Keratinocyte (primary cell): ENCODE measurements around the gene CA12. TPM values are rescaled to one million over a fixed set of nuclear protein-coding genes. Genes with fewer than 3 reads are reported as not detected.
A peak's percentile ranks its signal among the peaks of the same experiment; 100 is the strongest.

Source experiments
- DNase-seq: peaks from one replicate; pipeline ENCODE4 v3.0.0-alpha.2; 2011; ENCODE audit warnings: low read depth, missing footprints, low spot score
- FAIRE-seq: peaks from 2 replicates; lab custom pipeline; 2011; peaks lifted over from hg19 to GRCh38; lab: Jason Lieb, UNC
- H2AFZ ChIP-seq: 2 replicates; pipeline ENCODE4 v1.6.0; 2012; ENCODE audit warnings: low read length, control low read depth, inconsistent platforms; ENCODE audit not compliant: control insufficient read depth
- H3K27ac ChIP-seq: 2 replicates; pipeline ENCODE4 v1.5.1; 2011; ENCODE audit warnings: low read length; ENCODE audit not compliant: control insufficient read depth, insufficient read depth
- H3K27me3 ChIP-seq: 3 replicates; pipeline ENCODE4 v1.6.0; 2011; ENCODE audit warnings: low read length; ENCODE audit not compliant: control insufficient read depth, insufficient read depth; ENCODE audit errors: extremely low read depth
- H3K36me3 ChIP-seq, 2 experiments: 2 replicates in 1 of 2; 3 replicates in 1 of 2; pipeline ENCODE4 v1.5.1; 2011; ENCODE audit warnings: low read length in 2 of 2, mild to moderate bottlenecking in 1 of 2; ENCODE audit not compliant: control insufficient read depth in 2 of 2, insufficient read depth in 2 of 2; ENCODE audit errors: extremely low read depth in 1 of 2
- H3K4me1 ChIP-seq: 3 replicates; pipeline ENCODE4 v1.5.1; 2011; ENCODE audit warnings: low read length; ENCODE audit not compliant: control insufficient read depth, insufficient read depth; ENCODE audit errors: extremely low read depth
- H3K4me2 ChIP-seq: 3 replicates; pipeline ENCODE4 v1.6.0; 2011; ENCODE audit warnings: low read depth, low read length; ENCODE audit not compliant: control insufficient read depth, insufficient read depth; ENCODE audit errors: extremely low read depth
- H3K4me3 ChIP-seq, 3 experiments: fragments of 200-600 bp in 1 of 3; sonication (generic) in 1 of 3; 2 replicates in 2 of 3; 3 replicates in 1 of 3; pipeline ENCODE4 v1.5.1; 2011 to 2016; ENCODE audit warnings: low read length in 3 of 3, mild to moderate bottlenecking in 3 of 3, control low read depth in 2 of 3, inconsistent platforms in 1 of 3, low read depth in 1 of 3, mixed read lengths in 1 of 3, mixed run types in 1 of 3, moderate library complexity in 1 of 3; ENCODE audit not compliant: control insufficient read depth in 2 of 3, insufficient read depth in 2 of 3; ENCODE audit errors: extremely low read depth in 1 of 3
- H3K79me2 ChIP-seq: 2 replicates; pipeline ENCODE4 v1.6.0; 2012; ENCODE audit warnings: low read length; ENCODE audit not compliant: control insufficient read depth, insufficient read depth
- H3K9ac ChIP-seq: 3 replicates; pipeline ENCODE4 v1.6.0; 2011; ENCODE audit warnings: low read length; ENCODE audit not compliant: control insufficient read depth, insufficient read depth; ENCODE audit errors: extremely low read depth
- H3K9me1 ChIP-seq: 3 replicates; pipeline ENCODE4 v1.6.0; 2011; ENCODE audit warnings: low read length; ENCODE audit not compliant: control insufficient read depth, insufficient read depth; ENCODE audit errors: extremely low read depth
- H3K9me3 ChIP-seq: 2 replicates; pipeline ENCODE4 v1.5.1; 2012; ENCODE audit warnings: low read depth, low read length; ENCODE audit not compliant: control insufficient read depth
- H4K20me1 ChIP-seq: 3 replicates; pipeline ENCODE4 v1.6.0; 2011; ENCODE audit warnings: low read length; ENCODE audit not compliant: control insufficient read depth, insufficient read depth; ENCODE audit errors: extremely low read depth
- CTCF ChIP-seq, 3 experiments: IDR thresholded peaks in 1 of 3; conservative IDR thresholded peaks in 1 of 3; optimal IDR thresholded peaks in 1 of 3; 2 replicates in 2 of 3; 3 replicates in 1 of 3; pipeline versions ENCODE3 to v1.5.1; 2011; ENCODE audit warnings: low read length in 3 of 3, mild to moderate bottlenecking in 3 of 3, moderate library complexity in 2 of 3, control low read depth in 1 of 3, inconsistent platforms in 1 of 3; ENCODE audit not compliant: insufficient read depth in 2 of 3; ENCODE audit errors: extremely low read depth in 1 of 3
- EZH2 ChIP-seq: IDR thresholded peaks from one replicate; pipeline ENCODE4 v1.6.1; 2012; ENCODE audit warnings: inconsistent platforms, mild to moderate bottlenecking, low read length, moderate library complexity
- dilution Hi-C: fragments of 300-500 bp; cut with MboI; formaldehyde crosslinking; loops from one replicate; pipeline ENCODE4 v1.7.0; 2020; ENCODE audit warnings: low sequenced_read_pairs; ENCODE audit not compliant: extremely low pct_ligation_motif_present
- polyA plus RNA-seq, 5 experiments: library from polyadenylated mRNA; depleted of rRNA in 3 of 5; stranded (reverse) in 3 of 5; stranded (forward) in 1 of 5; unstranded in 1 of 5; fragments of >200 nt; gene quantifications; 1 replicate in 1 of 5; 2 replicates in 3 of 5; 3 replicates in 1 of 5; pipeline versions ENCODE4 v1.2.1 to v1.2.3, GENCODE V29; 2011 to 2012; ENCODE audit warnings: missing spikeins in 2 of 5, low read depth in 1 of 5, low replicate concordance in 1 of 5

The CA12 gene
- polyA plus RNA-seq, 1 donor (not counting 4 experiments of a cell fraction or from before 2014, with no cell fraction given) = 158 TPM

GRCh38 chr15:63373866-63374548 lies 7.6 kb downstream of the CA12 start:
- TF ChIP-seq EZH2 = no peak
- Histone ChIP-seq H3K79me2 (peaks cover 29% of the 10 kb centered on the region), H3K9me1 (no peaks in the 10 kb centered on the region), H3K36me3 (peaks cover 7 to 23% of the 10 kb centered on the region in 2 experiments), H2AFZ (no peak overlapping the region), H3K4me3 (no peak overlapping the region), H4K20me1 (no peaks in the 10 kb centered on the region), H3K27me3 (no peaks in the 10 kb centered on the region), H3K9ac (no peak overlapping the region), H3K4me2 (no peak overlapping the region), H3K4me1 (peaks cover 71% of the 10 kb centered on the region), H3K27ac (peak overlapping the region; percentile 96), H3K9me3 (no peaks in the 10 kb centered on the region)
- dilution Hi-C loops = no loop called here
- DNase-seq (no peak), FAIRE-seq (no peak)

- H3K27ac ChIP-seq = peak overlapping the region; percentile 96
- H3K27me3 ChIP-seq = no peaks in the 10 kb centered on the region
- peaks cover 75% of the 10 kb centered on the region for H3K4me1 ChIP-seq
- no peaks in the 10 kb centered on the region for H3K9me3 ChIP-seq
- no peak overlapping the region for H3K4me2 ChIP-seq
- peaks cover 13 to 18% of the 10 kb centered on the region in 2 experiments for H3K36me3 ChIP-seq
- dilution Hi-C loops = no loop called here
- no peak overlapping the region for H2AFZ ChIP-seq
- no peaks in the 10 kb centered on the region for H3K9me1 ChIP-seq
- no peak for FAIRE-seq
- TF ChIP-seq CTCF (optimal IDR thresholded peaks at IDR 0.05 in 1 of 3, IDR thresholded peaks at IDR 0.05 in 1 of 3, conservative IDR thresholded peaks at IDR 0.05 in 1 of 3; ENCODE audit: extremely low read depth in 1 of 3, insufficient read depth in 2 of 3, low read length in 3 of 3) = no peak
- no peak for TF ChIP-seq EZH2
- no peak overlapping the region for H3K9ac ChIP-seq
- no peaks in the 10 kb centered on the region for H4K20me1 ChIP-seq
- no peak overlapping the region for H3K4me3 ChIP-seq
- peaks cover 23% of the 10 kb centered on the region for H3K79me2 ChIP-seq
- DNase-seq = no peak
Measured at GRCh38 chr15:63373330-63373729, 8.3 kb downstream of the CA12 start.
